ENCODE results near the gene SLAMF1. TPM values are rescaled to one million over a fixed set of nuclear protein-coding genes. Genes with fewer than 3 reads are reported as not detected.

The SLAMF1 gene
- total RNA-seq, 4 donors from 2014 or later, result 1.5 to 18.0 (median 1.5) TPM

DNA sequence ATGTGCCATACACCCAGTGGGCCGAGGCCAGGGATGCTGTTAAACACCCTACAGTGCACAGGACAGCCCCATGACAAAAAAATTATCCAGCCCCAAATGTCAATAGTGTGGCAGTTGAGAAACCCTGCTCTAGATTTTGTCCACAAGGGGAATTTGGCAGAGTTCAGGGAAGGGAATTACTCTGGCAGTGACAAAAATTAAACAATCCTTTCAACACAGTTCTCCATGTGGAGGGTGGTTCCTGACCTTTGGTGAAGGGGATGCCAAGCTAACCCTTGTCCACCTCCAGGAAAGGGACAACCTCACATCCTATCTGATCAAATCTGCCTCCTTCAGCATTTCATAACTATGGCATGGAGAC lies 39.2 kb downstream of the SLAMF1 start:
- TF ChIP-seq, protein P1, sequence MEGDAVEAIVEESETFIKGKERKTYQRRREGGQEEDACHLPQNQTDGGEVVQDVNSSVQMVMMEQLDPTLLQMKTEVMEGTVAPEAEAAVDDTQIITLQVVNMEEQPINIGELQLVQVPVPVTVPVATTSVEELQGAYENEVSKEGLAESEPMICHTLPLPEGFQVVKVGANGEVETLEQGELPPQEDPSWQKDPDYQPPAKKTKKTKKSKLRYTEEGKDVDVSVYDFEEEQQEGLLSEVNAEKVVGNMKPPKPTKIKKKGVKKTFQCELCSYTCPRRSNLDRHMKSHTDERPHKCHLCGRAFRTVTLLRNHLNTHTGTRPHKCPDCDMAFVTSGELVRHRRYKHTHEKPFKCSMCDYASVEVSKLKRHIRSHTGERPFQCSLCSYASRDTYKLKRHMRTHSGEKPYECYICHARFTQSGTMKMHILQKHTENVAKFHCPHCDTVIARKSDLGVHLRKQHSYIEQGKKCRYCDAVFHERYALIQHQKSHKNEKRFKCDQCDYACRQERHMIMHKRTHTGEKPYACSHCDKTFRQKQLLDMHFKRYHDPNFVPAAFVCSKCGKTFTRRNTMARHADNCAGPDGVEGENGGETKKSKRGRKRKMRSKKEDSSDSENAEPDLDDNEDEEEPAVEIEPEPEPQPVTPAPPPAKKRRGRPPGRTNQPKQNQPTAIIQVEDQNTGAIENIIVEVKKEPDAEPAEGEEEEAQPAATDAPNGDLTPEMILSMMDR (IDR thresholded peaks at IDR 0.05), result no peak
- ATAC-seq (ENCODE audit: low FRiP score), result no peak
- DNase-seq (ENCODE audit: low spot score), result no peak

DNA sequence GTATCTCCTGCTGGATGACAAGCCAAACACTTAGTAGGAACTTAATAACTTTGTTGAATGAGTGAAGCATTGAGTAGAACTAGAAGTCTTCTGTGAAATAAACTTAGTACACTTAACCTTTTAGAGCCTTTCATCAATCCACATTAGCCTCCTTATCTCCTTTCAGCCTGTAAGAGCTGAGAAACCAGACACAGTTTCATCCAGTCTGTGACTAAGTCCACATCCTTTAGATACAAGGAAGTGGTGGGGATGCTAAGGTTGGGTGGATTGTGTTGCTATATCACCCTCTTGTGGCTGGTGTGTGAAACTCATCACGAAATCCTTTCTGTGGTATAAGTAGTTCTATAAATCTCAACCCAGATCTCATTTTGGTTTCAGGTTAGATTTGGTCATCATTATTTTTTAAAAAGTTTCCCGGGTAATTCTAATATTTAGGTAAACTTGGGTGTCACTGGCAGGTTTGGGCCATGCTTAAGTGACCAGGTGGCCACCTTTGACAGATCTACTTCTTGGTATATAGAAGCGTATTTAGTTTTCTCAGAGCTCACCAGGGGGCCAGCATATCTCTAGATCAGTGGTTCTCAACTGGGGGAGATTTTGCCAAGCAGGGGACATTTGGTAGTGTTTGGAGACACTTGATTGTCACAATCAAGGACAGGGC lies 39.7 kb downstream of the SLAMF1 start:
- DNase-seq (ENCODE audit: low spot score), result no peak
- peak; percentile 75 for ATAC-seq (ENCODE audit: low FRiP score)

DNA sequence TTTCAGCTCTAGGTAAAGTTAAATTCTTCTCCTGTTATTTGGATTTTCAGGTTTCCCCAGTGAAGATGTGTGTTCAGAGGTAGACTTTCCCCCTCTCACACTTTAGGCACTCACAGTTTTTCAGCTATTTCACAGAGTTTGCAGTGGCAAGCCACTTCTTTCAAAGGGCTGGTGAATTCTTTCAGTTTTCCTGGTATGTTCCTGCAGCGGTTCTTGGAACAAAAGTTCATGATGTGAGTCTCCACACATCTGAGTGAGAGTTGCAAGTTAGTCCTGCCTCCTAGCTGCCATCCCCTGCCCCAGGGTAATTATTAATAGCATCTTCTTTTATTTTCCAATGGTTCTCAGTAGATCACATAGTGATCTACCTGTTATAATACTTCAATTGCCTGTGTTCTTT lies 40.2 kb downstream of the SLAMF1 start:
- TF ChIP-seq, protein P1 (IDR thresholded peaks at IDR 0.05), result no peak
- ATAC-seq (ENCODE audit: low FRiP score) (no peak), DNase-seq (ENCODE audit: low spot score) (no peak)

More for the DNA sequence above, 39.7 kb downstream of the SLAMF1 start:
- TF ChIP-seq, protein P1 (IDR thresholded peaks at IDR 0.05), result no peak

DNA sequence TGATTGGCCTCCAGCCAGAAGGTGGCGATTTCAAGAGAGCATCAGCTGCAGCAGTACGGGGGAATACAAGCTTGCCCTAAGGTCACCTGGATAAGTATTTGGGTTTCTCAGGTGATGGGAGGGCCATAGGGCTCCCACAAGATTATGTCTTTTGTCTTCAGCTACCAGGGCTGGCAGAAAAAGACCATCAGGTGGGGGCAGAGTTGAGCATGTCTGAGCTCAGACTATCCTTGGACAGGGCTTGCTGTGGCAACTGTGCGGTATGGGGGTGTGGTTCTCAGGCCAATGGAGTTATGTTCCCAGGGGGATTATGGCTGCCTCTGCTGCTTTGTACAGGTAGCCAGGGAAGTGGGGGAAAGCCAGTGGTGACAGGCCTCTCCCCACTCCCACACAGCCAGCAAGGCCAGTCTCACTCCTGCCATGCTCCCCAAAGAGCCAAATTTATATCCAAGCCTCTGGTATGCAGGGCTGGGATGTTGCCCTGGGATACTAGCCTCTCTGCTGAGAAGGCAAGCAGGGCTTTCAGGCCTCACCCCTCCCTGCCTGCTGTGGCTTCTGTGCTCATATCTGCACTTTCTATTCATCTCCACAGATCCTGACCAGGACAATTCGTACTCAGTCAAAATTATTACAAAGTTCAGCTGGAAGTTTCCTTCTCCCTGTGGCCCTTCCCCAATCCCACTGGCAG lies 40.9 kb downstream of the SLAMF1 start:
- DNase-seq (ENCODE audit: low spot score), result no peak
- no peak for ATAC-seq (ENCODE audit: low FRiP score)
- TF ChIP-seq, protein P1 (IDR thresholded peaks at IDR 0.05), result no peak

DNA sequence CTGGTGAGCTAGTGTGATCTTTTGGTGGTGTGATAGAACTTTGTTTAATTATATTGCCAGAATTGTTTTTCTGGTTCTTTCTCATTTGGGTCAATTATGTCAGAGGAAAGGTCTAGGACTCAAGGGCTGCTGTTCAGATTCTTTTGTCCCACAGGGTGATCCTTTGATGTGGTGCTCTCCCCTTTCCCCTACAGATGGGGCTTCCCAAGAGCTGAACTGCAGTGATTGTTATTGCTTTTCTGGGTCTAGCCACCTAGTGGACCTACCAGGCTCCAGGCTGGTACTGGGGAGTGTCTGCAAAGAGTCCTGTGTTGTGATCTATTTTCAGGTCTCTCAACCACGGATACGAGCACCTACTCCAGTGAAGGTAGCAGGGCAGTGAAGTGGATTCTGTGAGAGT lies 41.6 kb downstream of the SLAMF1 start:
- DNase-seq (ENCODE audit: low spot score) (no peak), ATAC-seq (ENCODE audit: low FRiP score) (no peak)
- TF ChIP-seq, protein P1 (IDR thresholded peaks at IDR 0.05), result no peak

DNA sequence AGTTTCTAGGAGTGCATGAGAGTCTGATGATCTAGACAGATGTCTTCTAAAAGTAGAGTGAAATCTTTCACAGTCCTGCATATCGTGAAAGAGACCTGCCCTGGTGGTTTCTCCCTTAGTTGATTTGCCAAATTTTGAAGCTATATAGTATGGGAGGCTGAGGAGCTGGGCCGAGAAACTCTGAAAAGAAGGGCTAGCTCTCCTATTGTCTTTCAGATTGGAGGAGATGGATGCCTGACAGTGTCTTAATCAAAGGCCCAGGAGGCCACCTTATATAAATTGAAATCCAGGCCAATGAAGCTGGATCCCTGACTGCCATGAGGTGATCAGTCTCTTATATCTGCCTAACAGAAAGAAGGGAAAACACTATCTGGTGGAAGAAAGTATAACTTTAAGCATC lies 49.1 kb downstream of the SLAMF1 start:
- TF ChIP-seq, protein P1 (IDR thresholded peaks at IDR 0.05), result no peak
- ATAC-seq (ENCODE audit: low FRiP score) (no peak), DNase-seq (ENCODE audit: low spot score) (no peak)

DNA sequence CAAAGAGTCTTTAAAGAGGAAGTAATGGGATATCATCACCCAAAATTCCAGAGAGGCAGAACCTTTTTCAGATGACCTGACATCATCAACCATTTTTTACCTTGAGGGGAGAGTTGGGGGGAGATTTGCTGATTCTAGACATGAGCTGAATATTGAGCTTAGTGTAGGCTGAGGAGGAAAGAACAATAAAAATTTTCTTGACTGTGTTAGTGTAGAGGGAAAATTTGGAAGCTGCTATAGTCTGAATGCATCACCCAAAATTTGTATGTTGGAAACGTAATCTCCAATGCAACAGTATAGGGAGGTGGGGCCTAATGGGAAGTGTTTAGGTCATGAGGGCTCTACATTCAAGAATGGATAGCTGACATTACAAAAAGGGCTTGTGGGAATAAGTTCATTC lies 49.8 kb downstream of the SLAMF1 start:
- TF ChIP-seq, protein P1 (IDR thresholded peaks at IDR 0.05), result no peak
- no peak for DNase-seq (ENCODE audit: low spot score)
- no peak for ATAC-seq (ENCODE audit: low FRiP score)
